K562 (cell line): Measurements from ENCODE around the gene ATG7. TPM values are rescaled to one million over a fixed set of nuclear protein-coding genes. Genes with fewer than 3 reads are reported as not detected.

ENCODE experiments used
- ATAC-seq: fragments of 200-7000 bp; cut with Tn5 transposase; 3 replicates; pipeline ENCODE4 v1.9.1; 2020; ENCODE audit warnings: moderate library complexity
- BruUV-seq: library from RNA; stranded (reverse); fragments of 400-500 nt; replicated peaks from 2 replicates; lab custom pipeline; 2021; lab: Mats Ljungman, UMichigan
- CTCF ChIA-PET: fragments of 300-600 bp; formaldehyde crosslinking; extraction: SDS; loops from one replicate; lab custom pipeline; 2021; ENCODE audit warnings: low intra/inter-chr PET ratio; lab: Yijun Ruan, JAX
- POLR2A ChIA-PET: fragments of 300-600, 350-650 bp; sonication (Branson Sonifier 250); formaldehyde crosslinking; extraction: SDS; loops from one replicate; lab custom pipeline; 2021; ENCODE audit warnings: antibody characterized with exemption, inconsistent platforms; lab: Yijun Ruan, JAX
- DNase-seq, 4 experiments: peaks; one replicate each; pipeline versions ENCODE4 v3.0.0 to v3.0.0-alpha.2; 2011 to 2018; ENCODE audit warnings: low spot score in 3 of 4, mixed read lengths in 3 of 4; ENCODE audit errors: extremely low read depth in 1 of 4
- FAIRE-seq: peaks from 2 replicates; lab custom pipeline; 2011; peaks lifted over from hg19 to GRCh38; lab: Jason Lieb, UNC
- H2AFZ ChIP-seq: 2 replicates; pipeline ENCODE4 v1.6.0; 2011; ENCODE audit warnings: low read depth, low read length, control low read depth, inconsistent platforms
- H3K27ac ChIP-seq: fragments of 200-600 bp; 3 replicates; pipeline ENCODE4 v1.8.0; 2011; ENCODE audit warnings: low read depth, mild to moderate bottlenecking, control low read depth, inconsistent platforms, low read length, moderate library complexity, mixed read lengths; ENCODE audit errors: extremely low read depth
- H3K27me3 ChIP-seq, 2 experiments: fragments of 300-600 bp in 1 of 2; 2 replicates in 1 of 2; 3 replicates in 1 of 2; pipeline versions ENCODE4 v1.6.0 to v1.8.0; 2011; ENCODE audit warnings: inconsistent platforms in 2 of 2, low read length in 2 of 2, mild to moderate bottlenecking in 1 of 2, mixed read lengths in 1 of 2, moderate library complexity in 1 of 2; ENCODE audit not compliant: control insufficient read depth in 2 of 2, insufficient read depth in 2 of 2
- H3K36me3 ChIP-seq: fragments of 300-600 bp; 3 replicates; pipeline ENCODE4 v1.8.0; 2011; ENCODE audit warnings: mild to moderate bottlenecking, low read length, inconsistent platforms; ENCODE audit not compliant: control insufficient read depth, insufficient read depth
- H3K4me1 ChIP-seq, 2 experiments: fragments of 200-600 bp in 1 of 2; replicated peaks in 1 of 2; 2 replicates in 1 of 2; 3 replicates in 1 of 2; pipeline versions ENCODE4 v1.5.1 to v1.8.0; 2011; ENCODE audit warnings: inconsistent platforms in 2 of 2, low read length in 2 of 2, mild to moderate bottlenecking in 1 of 2, mixed read lengths in 1 of 2, moderate library complexity in 1 of 2; ENCODE audit not compliant: control insufficient read depth in 2 of 2, insufficient read depth in 2 of 2
- H3K4me2 ChIP-seq: 2 replicates; pipeline ENCODE4 v1.6.1; 2011; ENCODE audit warnings: low read length, control low read depth, inconsistent platforms, mixed read lengths; ENCODE audit not compliant: insufficient read depth
- H3K4me3 ChIP-seq: fragments of 200-600 bp; sonication (generic), shearing (Covaris generic); 2 replicates; pipeline ENCODE4 v1.5.1; 2016; ENCODE audit warnings: control low read depth, inconsistent platforms
- H3K79me2 ChIP-seq: fragments of 200-600 bp; 3 replicates; pipeline ENCODE4 v1.8.0; 2011; ENCODE audit warnings: low read length, inconsistent platforms; ENCODE audit not compliant: control insufficient read depth, insufficient read depth
- H3K9ac ChIP-seq, 2 experiments: 2 replicates each; pipeline versions ENCODE4 v1.6.0 to v1.6.1; 2011; ENCODE audit warnings: low read depth in 2 of 2, low read length in 2 of 2, control low read depth in 1 of 2, inconsistent platforms in 1 of 2, mild to moderate bottlenecking in 1 of 2, mixed read lengths in 1 of 2; ENCODE audit not compliant: insufficient read depth in 1 of 2
- H3K9me1 ChIP-seq: one replicate; pipeline ENCODE4 v1.6.0; 2011; ENCODE audit warnings: inconsistent platforms, mild to moderate bottlenecking, low read length, moderate library complexity; ENCODE audit not compliant: control insufficient read depth, insufficient read depth
- H3K9me3 ChIP-seq: replicated peaks from 2 replicates; pipeline ENCODE4 v1.5.1; 2011; ENCODE audit warnings: low read depth, low read length, inconsistent platforms; ENCODE audit not compliant: control insufficient read depth, insufficient read depth
- H4K20me1 ChIP-seq: replicated peaks from 2 replicates; pipeline ENCODE4 v1.6.1; 2011; ENCODE audit warnings: low read length, inconsistent platforms, mixed read lengths; ENCODE audit not compliant: control insufficient read depth, insufficient read depth
- ARNT ChIP-seq, 2 experiments: fragments of 450-650 bp; IDR thresholded peaks; 2 replicates each; pipeline ENCODE4 v1.6.1; 2016; ENCODE audit warnings: mild to moderate bottlenecking in 1 of 2
- BRF1 ChIP-seq: IDR thresholded peaks from 3 replicates; pipeline ENCODE4 v1.6.1; 2011; ENCODE audit warnings: borderline replicate concordance, mild to moderate bottlenecking; ENCODE audit not compliant: insufficient read length; ENCODE audit errors: extremely low read depth
- CLOCK ChIP-seq: fragments of 250-450 bp; sonication (Bioruptor Pico); IDR thresholded peaks from 2 replicates; pipeline ENCODE4 v1.4.0; 2020; ENCODE audit warnings: mild to moderate bottlenecking, moderate library complexity, borderline replicate concordance
- DPF2 ChIP-seq: fragments of 450-650 bp; IDR thresholded peaks from 2 replicates; pipeline ENCODE4 v1.6.1; 2016
- ELF1 ChIP-seq: fragments of 200-800 bp; sonication (Bioruptor generic); IDR thresholded peaks from 2 replicates; pipeline ENCODE4 v1.6.1; 2016; ENCODE audit warnings: missing genetic modification characterization, missing compliant biosample characterization
- FOXA3 ChIP-seq, 2 experiments: fragments of 450-650 bp in 1 of 2; sonication (generic) in 1 of 2; formaldehyde crosslinking; IDR thresholded peaks in 1 of 2; conservative IDR thresholded peaks in 1 of 2; 2 replicates each; pipeline versions ENCODE4 v1.4.0 to v1.8.0; 2020 to 2022; ENCODE audit warnings: mild to moderate bottlenecking in 2 of 2, missing genetic modification reagents in 1 of 2
- PURB ChIP-seq: sonication (generic); formaldehyde crosslinking; IDR thresholded peaks from 2 replicates; pipeline ENCODE4 v1.9.0; 2021; ENCODE audit warnings: low read depth, mild to moderate bottlenecking, missing genetic modification reagents
- ZNF239 ChIP-seq: fragments of 250-450 bp; sonication (Bioruptor Pico); IDR thresholded peaks from 2 replicates; pipeline ENCODE4 v1.4.0; 2020; ENCODE audit warnings: mild to moderate bottlenecking
- ZNF507 ChIP-seq: conservative IDR thresholded peaks from 2 replicates; pipeline ENCODE4 v1.6.1; 2017; ENCODE audit warnings: missing genetic modification characterization, missing compliant biosample characterization
- ZNF785 ChIP-seq: fragments of 250-450 bp; sonication (Bioruptor Pico); IDR thresholded peaks from 2 replicates; pipeline ENCODE4 v1.4.0; 2020; ENCODE audit warnings: mild to moderate bottlenecking
- WGBS: fragments of 100-300 bp; shearing (Covaris generic); methylation state at CpG from one replicate; pipeline ENCODE4 v1.1.6; 2016; ENCODE audit warnings: low coverage, mixed read lengths; ENCODE audit not compliant: insufficient coverage; ENCODE audit errors: missing lambda C conversion rate; 5-methylcytosine and 5-hydroxymethylcytosine counted together
- in situ Hi-C: fragments of 300-500 bp; cut with MboI; formaldehyde crosslinking; loops from 4 replicates; pipeline ENCODE4 v1.15.0; 2018; ENCODE audit warnings: inconsistent platforms, mixed read lengths
- intact Hi-C: fragments of 100-400 bp; cut with micrococcal nuclease; formaldehyde crosslinking; loops from 2 replicates; pipeline ENCODE4 v1.14.2; 2022
- polyA plus RNA-seq, 8 experiments: library from polyadenylated mRNA; depleted of rRNA in 4 of 8; stranded (reverse) in 5 of 8; unstranded in 3 of 8; fragments of >200 nt; fragmentation: Nextera tagmentation in 2 of 8; fragmentation: Illumina TruSeq in 1 of 8; extraction: Ambion mirVana in 2 of 8; extraction: Trizol in 1 of 8; gene quantifications; 2 replicates each; pipeline versions ENCODE4 v1.2.1 to v1.2.3, GENCODE V29; 2011 to 2014; ENCODE audit warnings: inconsistent platforms in 1 of 8, missing spikeins in 1 of 8
- total RNA-seq, 7 experiments: library from RNA; depleted of rRNA in 6 of 7; stranded (reverse); fragments of >200 nt in 6 of 7; fragmentation: Illumina TruSeq in 2 of 7; extraction: Trizol in 2 of 7; gene quantifications; 2 replicates each; pipeline versions ENCODE4 v1.2.1 to v1.2.3, GENCODE V29; 2011 to 2021; ENCODE audit warnings: low replicate concordance in 1 of 7
- TF ChIP-seq, protein P1 (sequence below): fragments of 200-800 bp; sonication (Bioruptor generic); IDR thresholded peaks from 2 replicates; pipeline ENCODE4 v1.6.1; 2016; ENCODE audit warnings: missing genetic modification characterization, missing compliant biosample characterization

Gene ATG7
- total and polyA plus RNA-seq, 9 of the 15 experiments (the other 6 are each of a cell fraction or from before 2014, with no cell fraction given), result 18.3 to 45.3 (median 33.6) TPM

DNA sequence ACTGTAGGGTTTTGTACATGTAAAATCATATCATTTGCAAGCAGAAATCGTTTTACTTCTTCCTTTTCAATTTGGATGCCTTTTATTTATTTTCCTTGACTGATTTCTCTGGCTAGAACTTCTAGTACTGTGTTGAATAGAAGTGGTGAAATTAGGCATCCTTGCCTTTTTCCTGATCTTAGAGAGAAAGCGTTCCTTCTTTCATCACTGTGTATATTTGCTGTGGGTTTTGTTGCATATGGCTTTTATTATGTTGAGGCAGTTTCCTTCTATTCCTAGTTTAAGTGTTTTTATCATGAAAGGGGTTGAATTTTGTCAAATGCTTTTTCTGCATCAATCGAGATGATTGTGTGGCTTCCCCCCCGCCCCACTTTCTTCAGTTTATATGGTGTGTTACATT lies 140.9 kb downstream of the ATG7 start:
- H3K9me3 ChIP-seq, result no peaks in the 10 kb centered on the region
- H3K9ac ChIP-seq, result no peak overlapping the region
- no peaks in the 10 kb centered on the region for H4K20me1 ChIP-seq
- intact Hi-C loops (no loop called here), in situ Hi-C loops (no loop called here)
- 26% methylated on average over 4 of the region's 4 CpGs for WGBS
- TF ChIP-seq PURB (CRISPR knock-in tag) (no peak), FOXA3 (CRISPR knock-in tag; conservative IDR thresholded peaks at IDR 0.05 in 1 of 2, IDR thresholded peaks at IDR 0.05 in 1 of 2) (no peak), ARNT (IDR thresholded peaks at IDR 0.05) (no peak), ELF1 (no peak), DPF2 (no peak), ZNF785 (no peak), ZNF239 (CRISPR knock-in tag) (no peak), BRF1 (no peak), ZNF507 (no peak), CLOCK (no peak)
- TF ChIP-seq, protein P1, sequence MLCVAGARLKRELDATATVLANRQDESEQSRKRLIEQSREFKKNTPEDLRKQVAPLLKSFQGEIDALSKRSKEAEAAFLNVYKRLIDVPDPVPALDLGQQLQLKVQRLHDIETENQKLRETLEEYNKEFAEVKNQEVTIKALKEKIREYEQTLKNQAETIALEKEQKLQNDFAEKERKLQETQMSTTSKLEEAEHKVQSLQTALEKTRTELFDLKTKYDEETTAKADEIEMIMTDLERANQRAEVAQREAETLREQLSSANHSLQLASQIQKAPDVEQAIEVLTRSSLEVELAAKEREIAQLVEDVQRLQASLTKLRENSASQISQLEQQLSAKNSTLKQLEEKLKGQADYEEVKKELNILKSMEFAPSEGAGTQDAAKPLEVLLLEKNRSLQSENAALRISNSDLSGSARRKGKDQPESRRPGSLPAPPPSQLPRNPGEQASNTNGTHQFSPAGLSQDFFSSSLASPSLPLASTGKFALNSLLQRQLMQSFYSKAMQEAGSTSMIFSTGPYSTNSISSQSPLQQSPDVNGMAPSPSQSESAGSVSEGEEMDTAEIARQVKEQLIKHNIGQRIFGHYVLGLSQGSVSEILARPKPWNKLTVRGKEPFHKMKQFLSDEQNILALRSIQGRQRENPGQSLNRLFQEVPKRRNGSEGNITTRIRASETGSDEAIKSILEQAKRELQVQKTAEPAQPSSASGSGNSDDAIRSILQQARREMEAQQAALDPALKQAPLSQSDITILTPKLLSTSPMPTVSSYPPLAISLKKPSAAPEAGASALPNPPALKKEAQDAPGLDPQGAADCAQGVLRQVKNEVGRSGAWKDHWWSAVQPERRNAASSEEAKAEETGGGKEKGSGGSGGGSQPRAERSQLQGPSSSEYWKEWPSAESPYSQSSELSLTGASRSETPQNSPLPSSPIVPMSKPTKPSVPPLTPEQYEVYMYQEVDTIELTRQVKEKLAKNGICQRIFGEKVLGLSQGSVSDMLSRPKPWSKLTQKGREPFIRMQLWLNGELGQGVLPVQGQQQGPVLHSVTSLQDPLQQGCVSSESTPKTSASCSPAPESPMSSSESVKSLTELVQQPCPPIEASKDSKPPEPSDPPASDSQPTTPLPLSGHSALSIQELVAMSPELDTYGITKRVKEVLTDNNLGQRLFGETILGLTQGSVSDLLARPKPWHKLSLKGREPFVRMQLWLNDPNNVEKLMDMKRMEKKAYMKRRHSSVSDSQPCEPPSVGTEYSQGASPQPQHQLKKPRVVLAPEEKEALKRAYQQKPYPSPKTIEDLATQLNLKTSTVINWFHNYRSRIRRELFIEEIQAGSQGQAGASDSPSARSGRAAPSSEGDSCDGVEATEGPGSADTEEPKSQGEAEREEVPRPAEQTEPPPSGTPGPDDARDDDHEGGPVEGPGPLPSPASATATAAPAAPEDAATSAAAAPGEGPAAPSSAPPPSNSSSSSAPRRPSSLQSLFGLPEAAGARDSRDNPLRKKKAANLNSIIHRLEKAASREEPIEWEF, result no peak
- DNase-seq (no peak), ATAC-seq (no peak), FAIRE-seq (no peak)
- H3K27ac ChIP-seq, result no peak overlapping the region
- no peaks in the 10 kb centered on the region for H3K4me1 ChIP-seq
- H3K4me2 ChIP-seq, result no peak overlapping the region
- POLR2A ChIA-PET, result no interaction called here
- H3K4me3 ChIP-seq, result no peak overlapping the region
- H3K79me2 ChIP-seq, result no peaks in the 10 kb centered on the region
- H3K27me3 ChIP-seq, result no peaks in the 10 kb centered on the region
- H3K9me1 ChIP-seq, result no peaks in the 10 kb centered on the region
- no peaks in the 10 kb centered on the region for H3K36me3 ChIP-seq
- CTCF ChIA-PET, result no interaction called here
- no peak overlapping the region for H2AFZ ChIP-seq
- no TSS peak for BruUV-seq
